K562 (cell line): Measurements from ENCODE around the gene TLDC2. TPM values are rescaled to one million over a fixed set of nuclear protein-coding genes. Genes with fewer than 3 reads are reported as not detected.
A peak's percentile ranks its signal among the peaks of the same experiment; 100 is the strongest.

Experiments
- ATAC-seq: fragments of 200-7000 bp; cut with Tn5 transposase; 3 replicates; pipeline ENCODE4 v1.9.1; 2020; ENCODE audit warnings: moderate library complexity
- BruUV-seq: library from RNA; stranded (reverse); fragments of 400-500 nt; replicated peaks from 2 replicates; lab custom pipeline; 2021; lab: Mats Ljungman, UMichigan
- CTCF ChIA-PET: fragments of 300-600 bp; formaldehyde crosslinking; extraction: SDS; loops from one replicate; lab custom pipeline; 2021; ENCODE audit warnings: low intra/inter-chr PET ratio; lab: Yijun Ruan, JAX
- POLR2A ChIA-PET: fragments of 300-600, 350-650 bp; sonication (Branson Sonifier 250); formaldehyde crosslinking; extraction: SDS; loops from one replicate; lab custom pipeline; 2021; ENCODE audit warnings: antibody characterized with exemption, inconsistent platforms; lab: Yijun Ruan, JAX
- DNase-seq, 4 experiments: peaks; one replicate each; pipeline versions ENCODE4 v3.0.0 to v3.0.0-alpha.2; 2011 to 2018; ENCODE audit warnings: low spot score in 3 of 4, mixed read lengths in 3 of 4; ENCODE audit errors: extremely low read depth in 1 of 4
- FAIRE-seq: peaks from 2 replicates; lab custom pipeline; 2011; peaks lifted over from hg19 to GRCh38; lab: Jason Lieb, UNC
- H2AFZ ChIP-seq: 2 replicates; pipeline ENCODE4 v1.6.0; 2011; ENCODE audit warnings: low read depth, low read length, control low read depth, inconsistent platforms
- H3K27ac ChIP-seq: fragments of 200-600 bp; 3 replicates; pipeline ENCODE4 v1.8.0; 2011; ENCODE audit warnings: low read depth, mild to moderate bottlenecking, control low read depth, inconsistent platforms, low read length, moderate library complexity, mixed read lengths; ENCODE audit errors: extremely low read depth
- H3K27me3 ChIP-seq, 2 experiments: fragments of 300-600 bp in 1 of 2; 2 replicates in 1 of 2; 3 replicates in 1 of 2; pipeline versions ENCODE4 v1.6.0 to v1.8.0; 2011; ENCODE audit warnings: inconsistent platforms in 2 of 2, low read length in 2 of 2, mild to moderate bottlenecking in 1 of 2, mixed read lengths in 1 of 2, moderate library complexity in 1 of 2; ENCODE audit not compliant: control insufficient read depth in 2 of 2, insufficient read depth in 2 of 2
- H3K36me3 ChIP-seq: fragments of 300-600 bp; 3 replicates; pipeline ENCODE4 v1.8.0; 2011; ENCODE audit warnings: mild to moderate bottlenecking, low read length, inconsistent platforms; ENCODE audit not compliant: control insufficient read depth, insufficient read depth
- H3K4me1 ChIP-seq, 2 experiments: fragments of 200-600 bp in 1 of 2; replicated peaks in 1 of 2; 2 replicates in 1 of 2; 3 replicates in 1 of 2; pipeline versions ENCODE4 v1.5.1 to v1.8.0; 2011; ENCODE audit warnings: inconsistent platforms in 2 of 2, low read length in 2 of 2, mild to moderate bottlenecking in 1 of 2, mixed read lengths in 1 of 2, moderate library complexity in 1 of 2; ENCODE audit not compliant: control insufficient read depth in 2 of 2, insufficient read depth in 2 of 2
- H3K4me2 ChIP-seq: 2 replicates; pipeline ENCODE4 v1.6.1; 2011; ENCODE audit warnings: low read length, control low read depth, inconsistent platforms, mixed read lengths; ENCODE audit not compliant: insufficient read depth
- H3K4me3 ChIP-seq: fragments of 200-600 bp; sonication (generic), shearing (Covaris generic); 2 replicates; pipeline ENCODE4 v1.5.1; 2016; ENCODE audit warnings: control low read depth, inconsistent platforms
- H3K79me2 ChIP-seq: fragments of 200-600 bp; 3 replicates; pipeline ENCODE4 v1.8.0; 2011; ENCODE audit warnings: low read length, inconsistent platforms; ENCODE audit not compliant: control insufficient read depth, insufficient read depth
- H3K9ac ChIP-seq, 2 experiments: 2 replicates each; pipeline versions ENCODE4 v1.6.0 to v1.6.1; 2011; ENCODE audit warnings: low read depth in 2 of 2, low read length in 2 of 2, control low read depth in 1 of 2, inconsistent platforms in 1 of 2, mild to moderate bottlenecking in 1 of 2, mixed read lengths in 1 of 2; ENCODE audit not compliant: insufficient read depth in 1 of 2
- H3K9me1 ChIP-seq: one replicate; pipeline ENCODE4 v1.6.0; 2011; ENCODE audit warnings: inconsistent platforms, mild to moderate bottlenecking, low read length, moderate library complexity; ENCODE audit not compliant: control insufficient read depth, insufficient read depth
- H3K9me3 ChIP-seq: replicated peaks from 2 replicates; pipeline ENCODE4 v1.5.1; 2011; ENCODE audit warnings: low read depth, low read length, inconsistent platforms; ENCODE audit not compliant: control insufficient read depth, insufficient read depth
- H4K20me1 ChIP-seq: replicated peaks from 2 replicates; pipeline ENCODE4 v1.6.1; 2011; ENCODE audit warnings: low read length, inconsistent platforms, mixed read lengths; ENCODE audit not compliant: control insufficient read depth, insufficient read depth
- CEBPB ChIP-seq: fragments of 450-650 bp; IDR thresholded peaks from 2 replicates; pipeline ENCODE4 v1.6.1; 2016; ENCODE audit warnings: missing genetic modification characterization, missing compliant biosample characterization
- CTBP1 ChIP-seq: fragments of 450-650 bp; IDR thresholded peaks from 2 replicates; pipeline ENCODE4 v1.6.1; 2016; ENCODE audit warnings: borderline replicate concordance
- GATA2 ChIP-seq: sonication (generic); formaldehyde crosslinking; IDR thresholded peaks from 2 replicates; pipeline ENCODE4 v1.4.0; 2020; ENCODE audit warnings: mild to moderate bottlenecking, missing genetic modification reagents
- HDAC8 ChIP-seq: fragments of 450-650 bp; IDR thresholded peaks from 2 replicates; pipeline ENCODE4 v1.6.1; 2016; ENCODE audit warnings: mild to moderate bottlenecking, missing genetic modification characterization, moderate library complexity, missing compliant biosample characterization
- RBM34 ChIP-seq: fragments of 200-400 bp; formaldehyde crosslinking; IDR thresholded peaks from 2 replicates; pipeline ENCODE4 v1.6.1; 2018; ENCODE audit warnings: low read length, borderline replicate concordance; ENCODE audit not compliant: insufficient read depth
- XRCC4 ChIP-seq: IDR thresholded peaks from one replicate; pipeline ENCODE4 v1.6.1; 2011; ENCODE audit not compliant: insufficient read depth, insufficient read length; ENCODE audit errors: extremely low read depth
- ZBTB17 ChIP-seq: fragments of 450-650 bp; formaldehyde crosslinking; IDR thresholded peaks from 2 replicates; pipeline ENCODE4 v1.4.0; 2020; ENCODE audit warnings: mild to moderate bottlenecking
- ZNF121 ChIP-seq: sonication (generic); formaldehyde crosslinking; conservative IDR thresholded peaks from 2 replicates; pipeline ENCODE4 v1.8.0; 2022; ENCODE audit warnings: missing genetic modification reagents
- ZNF184 ChIP-seq: sonication (generic); formaldehyde crosslinking; IDR thresholded peaks from 2 replicates; pipeline ENCODE4 v1.5.0; 2020; ENCODE audit warnings: missing genetic modification reagents
- ZNF696 ChIP-seq: fragments of 250-450 bp; sonication (Bioruptor Pico); conservative IDR thresholded peaks from 2 replicates; pipeline ENCODE4 v1.4.0; 2020; ENCODE audit warnings: mild to moderate bottlenecking, moderate library complexity
- ZNF830 ChIP-seq: fragments of 250-450 bp; sonication (Bioruptor Pico); IDR thresholded peaks from 2 replicates; pipeline ENCODE4 v1.5.0; 2021; ENCODE audit warnings: mild to moderate bottlenecking
- WGBS: fragments of 100-300 bp; shearing (Covaris generic); methylation state at CpG from one replicate; pipeline ENCODE4 v1.1.6; 2016; ENCODE audit warnings: low coverage, mixed read lengths; ENCODE audit not compliant: insufficient coverage; ENCODE audit errors: missing lambda C conversion rate; 5-methylcytosine and 5-hydroxymethylcytosine counted together
- in situ Hi-C: fragments of 300-500 bp; cut with MboI; formaldehyde crosslinking; loops from 4 replicates; pipeline ENCODE4 v1.15.0; 2018; ENCODE audit warnings: inconsistent platforms, mixed read lengths
- intact Hi-C: fragments of 100-400 bp; cut with micrococcal nuclease; formaldehyde crosslinking; loops from 2 replicates; pipeline ENCODE4 v1.14.2; 2022
- polyA plus RNA-seq, 8 experiments: library from polyadenylated mRNA; depleted of rRNA in 4 of 8; stranded (reverse) in 5 of 8; unstranded in 3 of 8; fragments of >200 nt; fragmentation: Nextera tagmentation in 2 of 8; fragmentation: Illumina TruSeq in 1 of 8; extraction: Ambion mirVana in 2 of 8; extraction: Trizol in 1 of 8; gene quantifications; 2 replicates each; pipeline versions ENCODE4 v1.2.1 to v1.2.3, GENCODE V29; 2011 to 2014; ENCODE audit warnings: inconsistent platforms in 1 of 8, missing spikeins in 1 of 8
- total RNA-seq, 7 experiments: library from RNA; depleted of rRNA in 6 of 7; stranded (reverse); fragments of >200 nt in 6 of 7; fragmentation: Illumina TruSeq in 2 of 7; extraction: Trizol in 2 of 7; gene quantifications; 2 replicates each; pipeline versions ENCODE4 v1.2.1 to v1.2.3, GENCODE V29; 2011 to 2021; ENCODE audit warnings: low replicate concordance in 1 of 7

TLDC2 gene
- total and polyA plus RNA-seq, 9 of the 15 experiments (the other 6 are each of a cell fraction or from before 2014, with no cell fraction given) = not detected

DNA sequence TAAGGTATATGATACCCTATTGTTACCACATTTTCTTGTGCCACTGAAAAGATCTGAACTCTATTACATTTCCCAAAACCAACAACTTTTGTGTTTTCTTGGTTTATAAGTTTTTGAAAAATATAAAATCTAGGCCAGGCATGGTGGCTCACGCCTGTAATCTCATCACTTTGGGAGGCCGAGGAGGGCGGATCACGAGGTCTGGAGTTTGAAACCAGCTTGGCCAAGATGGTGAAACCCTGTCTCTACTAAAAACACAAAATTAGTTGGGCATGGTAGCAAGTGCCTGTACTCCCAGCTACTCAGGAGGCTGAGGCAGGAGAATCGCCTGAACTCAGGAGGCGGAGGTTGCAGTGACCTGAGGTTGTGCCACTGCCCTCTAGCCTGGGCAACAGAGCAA is 41.3 kb downstream of the TLDC2 start:
- DNase-seq = no peak
- Histone ChIP-seq H2AFZ (no peak overlapping the region), H4K20me1 (no peaks in the 10 kb centered on the region), H3K27me3 (no peaks in the 10 kb centered on the region), H3K9ac (no peak overlapping the region), H3K9me3 (no peaks in the 10 kb centered on the region), H3K79me2 (no peaks in the 10 kb centered on the region), H3K4me1 (no peaks in the 10 kb centered on the region), H3K27ac (no peak overlapping the region), H3K36me3 (peaks cover 6% of the 10 kb centered on the region; the same call in 1 of the 3 replicates)
- no TSS peak for BruUV-seq
- CTCF ChIA-PET = no interaction called here
- ATAC-seq = no peak
- POLR2A ChIA-PET = no interaction called here
- intact Hi-C loops = no loop called here
- TF ChIP-seq CTBP1 = no peak
- no peak for TF ChIP-seq XRCC4
- no peak for TF ChIP-seq ZNF830
- no peak for TF ChIP-seq RBM34
- TF ChIP-seq ZNF184 (CRISPR knock-in tag) = no peak
- no peak for TF ChIP-seq HDAC8 (tag)
- TF ChIP-seq GATA2 (CRISPR knock-in tag) = no peak
- TF ChIP-seq ZNF696 (CRISPR knock-in tag) = no peak
- TF ChIP-seq, all 486 proteins: peak for 0
- 89% methylated on average over 6 of the region's 6 CpGs for WGBS
- Histone ChIP-seq H3K9me1 (no peaks in the 10 kb centered on the region), H3K4me3 (no peak overlapping the region), H3K4me2 (no peak overlapping the region)
- no peak for FAIRE-seq
- in situ Hi-C loops = no loop called here

DNA sequence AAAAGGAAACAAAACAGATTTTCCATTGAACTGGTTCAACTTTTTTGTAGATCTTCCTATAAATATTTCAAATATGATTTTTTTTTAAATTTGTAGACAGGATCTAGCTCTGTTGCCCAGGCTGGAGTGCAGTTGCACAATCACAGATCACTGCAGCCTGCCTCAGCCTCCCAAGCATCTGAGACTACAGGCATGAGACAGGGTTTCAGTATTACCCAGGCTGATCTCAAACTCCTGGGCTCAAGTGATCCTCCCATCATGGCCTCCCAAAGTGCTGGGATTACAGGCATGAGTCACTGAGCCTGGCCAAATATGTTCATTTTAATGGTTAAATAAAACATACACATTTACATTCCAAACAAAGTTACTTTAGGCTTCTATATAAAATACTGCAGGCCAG is 42.0 kb downstream of the TLDC2 start:
- H3K4me3 ChIP-seq = no peak overlapping the region
- no peak for DNase-seq
- H2AFZ ChIP-seq = no peak overlapping the region
- H3K4me2 ChIP-seq = no peak overlapping the region
- TF ChIP-seq ZBTB17 (CRISPR knock-in tag) (no peak), ZNF121 (CRISPR knock-in tag) (peak; percentile 67), CEBPB (tag) (peak; percentile 56; the same call in 1 of the 2 replicates)
- TF ChIP-seq, all 486 proteins: peak for 2
- no TSS peak for BruUV-seq
- Histone ChIP-seq H3K27me3 (no peaks in the 10 kb centered on the region), H4K20me1 (no peaks in the 10 kb centered on the region), H3K4me1 (no peaks in the 10 kb centered on the region), H3K9me3 (no peaks in the 10 kb centered on the region), H3K9me1 (no peaks in the 10 kb centered on the region), H3K27ac (no peak overlapping the region), H3K36me3 (peaks cover 6% of the 10 kb centered on the region; the same call in 1 of the 3 replicates), H3K79me2 (no peaks in the 10 kb centered on the region), H3K9ac (no peak overlapping the region)
- intact Hi-C loops = no loop called here
- in situ Hi-C loops = no loop called here
- no peak for FAIRE-seq
- ChIA-PET CTCF (no interaction called here), POLR2A (no interaction called here)
- no peak for ATAC-seq
